GM12892 (cell line): ENCODE results near the gene DDR1. TPM values are rescaled to one million over a fixed set of nuclear protein-coding genes. Genes with fewer than 3 reads are reported as not detected.

Experiments used
- DNase-seq: peaks from one replicate; pipeline ENCODE4 v3.0.0; 2011; ENCODE audit not compliant: insufficient read length
- FAIRE-seq: peaks from 2 replicates; lab custom pipeline; 2011; peaks lifted over from hg19 to GRCh38; lab: Jason Lieb, UNC
- POLR2A ChIP-seq: IDR thresholded peaks from 2 replicates; pipeline ENCODE4 v1.6.1; 2011; ENCODE audit warnings: low read depth, low read length, control low read depth
- POLR2AphosphoS5 ChIP-seq: IDR thresholded peaks from 2 replicates; pipeline ENCODE4 v1.6.1; 2011; ENCODE audit warnings: low read depth, low read length, control low read depth
- TAF1 ChIP-seq: IDR thresholded peaks from 2 replicates; pipeline ENCODE4 v1.6.1; 2011; ENCODE audit warnings: low read depth, mild to moderate bottlenecking, control low read depth, low read length, borderline replicate concordance
- polyA plus RNA-seq: library from polyadenylated mRNA; unstranded; fragments of >200 nt; gene quantifications from one replicate; pipeline ENCODE4 v1.2.1, GENCODE V29; 2012; ENCODE audit warnings: missing spikeins, inconsistent platforms; ENCODE audit not compliant: missing spikeins

Gene DDR1
- 7.2 TPM for polyA plus RNA-seq

DNA sequence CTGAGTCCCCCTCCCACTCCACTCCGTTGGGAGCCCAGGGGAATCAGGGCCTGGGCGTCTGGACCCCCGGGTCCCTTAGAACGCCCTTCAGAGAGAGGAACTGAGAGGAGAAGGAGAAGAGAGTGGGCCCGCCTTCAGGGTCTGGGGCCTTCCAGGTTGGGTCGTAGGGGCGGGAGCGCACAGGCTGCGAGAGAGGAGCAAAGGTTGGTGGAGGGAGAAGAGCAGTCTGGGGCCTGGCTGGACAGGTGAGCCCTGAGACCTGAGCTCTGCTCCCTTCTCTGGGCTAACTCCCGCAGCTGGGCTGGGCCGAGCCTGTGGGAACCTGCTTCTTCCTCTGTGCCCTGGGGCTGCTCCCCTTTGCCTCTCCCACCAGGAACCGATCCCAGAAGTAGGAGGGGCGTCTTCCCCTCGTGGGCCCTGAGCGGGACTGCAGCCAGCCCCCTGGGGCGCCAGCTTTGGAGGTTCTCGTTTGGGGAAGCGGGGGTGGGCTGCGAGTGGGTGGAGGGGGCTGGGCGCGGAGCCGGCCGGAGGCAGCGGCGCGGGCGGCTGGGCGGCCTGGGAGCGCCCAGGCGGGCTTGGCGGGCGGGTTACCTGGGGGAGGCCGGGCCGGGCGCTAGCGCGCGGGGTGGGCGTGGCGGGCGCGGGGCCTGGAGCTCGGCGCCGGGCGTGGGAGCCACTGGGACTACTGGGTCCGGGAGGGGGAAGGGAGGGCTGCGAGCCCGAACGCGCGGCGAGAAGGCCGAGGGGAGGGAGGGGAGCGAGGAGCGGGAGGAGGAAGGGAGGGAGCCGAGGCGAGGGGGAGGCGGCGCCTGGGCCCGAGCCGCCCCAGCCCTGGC is at the start of gene DDR1:
DDR1 (plus strand) TSS at position 835 of the 836 bp plus-strand sequence. CDS start 4,211 bp downstream, outside the sequence.
- FAIRE-seq: peak; percentile 64

GRCh38 chr6:30834646-30835045 is 49.7 kb upstream of the DDR1 start:
- no peak for DNase-seq
- no peak for TF ChIP-seq POLR2A
- no peak for TF ChIP-seq TAF1
- TF ChIP-seq POLR2AphosphoS5: no peak
- FAIRE-seq: no peak

More for the DNA sequence above, at the start of gene DDR1:
- peak; percentile 78 for DNase-seq
- TF ChIP-seq POLR2AphosphoS5 (no peak), POLR2A (no peak), TAF1 (no peak)

GRCh38 chr6:30835576-30835975 is 48.7 kb upstream of the DDR1 start:
- DNase-seq: no peak
- TF ChIP-seq POLR2AphosphoS5 (no peak), POLR2A (no peak), TAF1 (no peak)
- FAIRE-seq: no peak

DNA sequence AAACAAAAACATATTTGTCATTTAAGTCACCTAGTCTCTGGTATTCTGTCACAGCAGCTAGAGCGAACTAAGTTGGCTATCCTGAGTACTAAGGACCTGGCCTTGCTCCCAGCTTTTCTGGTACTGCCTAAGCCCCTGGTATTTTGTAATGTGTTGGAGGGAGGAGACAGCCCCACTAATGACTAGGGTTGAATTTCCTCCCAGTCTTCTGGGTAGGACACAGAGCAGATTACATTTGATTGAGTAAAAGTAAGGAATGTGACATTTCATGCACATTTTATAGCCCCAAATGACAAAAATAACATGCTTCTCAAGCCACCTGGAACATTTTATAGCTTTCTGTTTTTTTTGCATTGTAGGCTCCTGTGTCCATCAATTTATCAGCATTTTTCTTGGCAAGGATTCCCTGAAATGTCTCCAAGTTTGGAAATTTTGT is 47.9 kb upstream of the DDR1 start:
- FAIRE-seq: no peak
- TF ChIP-seq POLR2A (no peak), POLR2AphosphoS5 (no peak), TAF1 (no peak)
- DNase-seq: no peak

DNA sequence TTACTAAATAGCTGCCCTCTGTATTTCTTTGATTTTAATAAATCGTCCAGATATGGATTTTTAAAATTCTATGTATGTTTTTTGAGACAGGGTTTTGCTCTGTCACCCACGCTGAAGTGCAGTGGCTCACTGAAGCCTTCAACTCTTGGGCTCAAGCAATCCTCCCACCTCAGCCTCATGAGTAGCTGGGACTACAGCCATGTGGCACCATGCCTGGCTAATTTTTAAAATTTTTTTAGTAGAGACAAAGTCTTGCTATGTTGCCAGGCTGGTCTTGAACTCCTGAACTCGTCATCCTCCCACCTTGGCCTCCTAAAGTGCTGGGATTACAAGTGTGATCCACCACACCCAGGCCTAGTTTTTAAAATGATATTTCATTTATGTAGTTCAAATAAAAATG is 47.4 kb upstream of the DDR1 start:
- TF ChIP-seq POLR2AphosphoS5 (no peak), TAF1 (no peak), POLR2A (no peak)
- FAIRE-seq: no peak
- no peak for DNase-seq

GRCh38 chr6:30837432-30837831 is 46.9 kb upstream of the DDR1 start:
- DNase-seq (no peak), FAIRE-seq (no peak)
- TF ChIP-seq POLR2A (no peak), TAF1 (no peak), POLR2AphosphoS5 (no peak)

GRCh38 chr6:30837870-30838269 is 46.4 kb upstream of the DDR1 start:
- TF ChIP-seq POLR2AphosphoS5: no peak
- no peak for TF ChIP-seq TAF1
- TF ChIP-seq POLR2A: no peak
- FAIRE-seq (no peak), DNase-seq (no peak)

GRCh38 chr6:30839671-30840070 is 44.6 kb upstream of the DDR1 start:
- no peak for DNase-seq
- no peak for TF ChIP-seq TAF1
- TF ChIP-seq POLR2AphosphoS5: no peak
- TF ChIP-seq POLR2A: no peak
- no peak for FAIRE-seq

GRCh38 chr6:30840084-30840934 is 44.0 kb upstream of the DDR1 start:
- TF ChIP-seq TAF1: no peak
- TF ChIP-seq POLR2A: no peak
- no peak for TF ChIP-seq POLR2AphosphoS5
- FAIRE-seq: no peak
- no peak for DNase-seq

DNA sequence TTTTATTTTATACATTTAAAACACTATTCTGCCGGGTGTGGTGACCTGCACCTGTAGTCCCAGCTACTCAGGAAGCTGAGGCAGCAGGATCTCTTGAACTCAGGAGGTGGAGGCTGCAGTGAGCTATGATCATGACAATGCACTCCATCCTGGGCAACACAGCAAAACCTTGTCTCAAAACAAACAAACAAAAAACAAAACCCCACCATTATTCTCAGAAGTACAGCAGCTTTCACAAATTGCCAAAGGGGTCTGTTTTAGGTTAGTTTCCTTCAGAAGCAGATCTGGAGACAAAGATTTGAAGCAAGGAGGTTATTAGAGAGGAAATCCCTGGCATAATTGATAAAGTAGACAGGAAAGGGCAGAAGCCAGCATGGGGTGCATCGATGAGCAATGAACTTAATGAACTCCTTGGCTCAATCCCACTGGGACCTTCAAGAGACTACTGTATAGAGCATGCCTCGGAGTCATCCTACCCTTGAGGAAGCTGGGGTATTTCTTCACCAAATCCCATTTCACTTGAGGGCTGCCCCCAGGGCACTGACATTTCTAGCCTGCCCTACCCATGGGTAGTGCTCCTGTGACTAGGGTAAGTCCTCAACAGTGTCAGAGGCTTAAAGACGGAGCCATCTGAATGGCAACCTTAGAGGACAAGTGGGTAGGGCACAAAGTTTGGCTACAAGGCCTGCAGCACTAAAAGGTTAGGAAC is 43.2 kb upstream of the DDR1 start:
- no peak for FAIRE-seq

More for the DNA sequence above, 43.2 kb upstream of the DDR1 start:
- no peak for TF ChIP-seq POLR2A
- TF ChIP-seq POLR2AphosphoS5: no peak
- TF ChIP-seq TAF1: no peak
- no peak for DNase-seq
